Gastrocnemius medialis (tissue), 4 donors: ENCODE data around the gene GLB1L2.

Source experiments
- POLR2A ChIP-seq, 2 donors: fragments of 450-650 bp; IDR thresholded peaks; one replicate each; pipeline ENCODE4 v1.6.1; 2017; ENCODE audit warnings: antibody characterized with exemption in 2 of 2, mild to moderate bottlenecking in 2 of 2, moderate library complexity in 2 of 2
- TF ChIP-seq, protein P1 (sequence below), 5 experiments: fragments of 450-650 bp in 3 of 5; fragments of 200-600 bp in 2 of 5; sonication (generic) in 2 of 5; IDR thresholded peaks in 4 of 5; conservative IDR thresholded peaks in 1 of 5; 1 replicate in 4 of 5; 2 replicates in 1 of 5; pipeline ENCODE4 v1.5.1; 2016 to 2019; ENCODE audit warnings: antibody characterized with exemption in 5 of 5, mild to moderate bottlenecking in 3 of 5, moderate library complexity in 3 of 5

DNA sequence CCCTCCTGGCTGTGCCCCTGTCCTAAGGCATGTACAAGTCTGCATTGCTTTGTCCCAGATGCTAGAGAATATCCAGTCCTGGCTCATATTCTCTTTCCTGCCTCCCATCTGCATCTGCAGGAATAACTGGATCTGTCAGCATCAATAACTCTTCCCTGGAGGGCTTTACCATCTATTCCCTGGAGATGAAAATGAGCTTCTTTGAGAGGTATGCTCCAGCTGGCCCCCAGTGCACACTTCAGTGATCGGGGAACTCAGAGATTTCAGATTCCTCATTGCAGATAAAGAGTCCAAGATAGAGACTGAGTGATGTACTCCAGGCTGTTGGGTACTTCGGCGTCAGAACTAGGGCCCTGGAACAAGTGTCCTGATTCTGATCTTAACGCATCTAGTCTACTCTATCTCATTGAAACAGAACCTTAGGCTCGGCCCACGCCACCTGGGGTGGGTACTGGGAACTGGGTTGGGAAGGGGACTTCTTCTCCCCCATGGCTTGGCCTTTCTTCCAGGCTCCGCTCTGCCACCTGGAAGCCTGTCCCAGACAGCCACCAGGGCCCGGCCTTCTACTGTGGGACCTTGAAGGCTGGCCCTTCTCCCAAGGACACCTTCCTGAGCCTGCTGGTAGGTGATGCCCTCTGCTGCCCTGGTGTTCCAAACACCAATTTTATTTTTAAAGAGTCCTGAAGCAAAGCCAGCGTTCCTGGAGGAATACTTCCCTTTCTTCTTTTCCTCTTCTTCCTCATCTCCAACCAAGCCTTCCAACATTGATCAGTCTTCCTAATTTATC is 17.8 kb upstream of the GLB1L2 start:
- TF ChIP-seq, protein P1, sequence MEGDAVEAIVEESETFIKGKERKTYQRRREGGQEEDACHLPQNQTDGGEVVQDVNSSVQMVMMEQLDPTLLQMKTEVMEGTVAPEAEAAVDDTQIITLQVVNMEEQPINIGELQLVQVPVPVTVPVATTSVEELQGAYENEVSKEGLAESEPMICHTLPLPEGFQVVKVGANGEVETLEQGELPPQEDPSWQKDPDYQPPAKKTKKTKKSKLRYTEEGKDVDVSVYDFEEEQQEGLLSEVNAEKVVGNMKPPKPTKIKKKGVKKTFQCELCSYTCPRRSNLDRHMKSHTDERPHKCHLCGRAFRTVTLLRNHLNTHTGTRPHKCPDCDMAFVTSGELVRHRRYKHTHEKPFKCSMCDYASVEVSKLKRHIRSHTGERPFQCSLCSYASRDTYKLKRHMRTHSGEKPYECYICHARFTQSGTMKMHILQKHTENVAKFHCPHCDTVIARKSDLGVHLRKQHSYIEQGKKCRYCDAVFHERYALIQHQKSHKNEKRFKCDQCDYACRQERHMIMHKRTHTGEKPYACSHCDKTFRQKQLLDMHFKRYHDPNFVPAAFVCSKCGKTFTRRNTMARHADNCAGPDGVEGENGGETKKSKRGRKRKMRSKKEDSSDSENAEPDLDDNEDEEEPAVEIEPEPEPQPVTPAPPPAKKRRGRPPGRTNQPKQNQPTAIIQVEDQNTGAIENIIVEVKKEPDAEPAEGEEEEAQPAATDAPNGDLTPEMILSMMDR (IDR thresholded peaks at IDR 0.05 in 4 of 5, conservative IDR thresholded peaks at IDR 0.05 in 1 of 5): no peak
- TF ChIP-seq POLR2A (IDR thresholded peaks at IDR 0.05): no peak
